Motor neuron (in vitro differentiated cells): ENCODE results near the gene UBE2E2. TPM values are rescaled to one million over a fixed set of nuclear protein-coding genes. Genes with fewer than 3 reads are reported as not detected.

ENCODE experiments used
- ATAC-seq, 8 experiments: fragments of 200-7000 bp; cut with Tn5 transposase; replicated peaks in 6 of 8; 2 replicates each; pipeline ENCODE4 v1.8.0; 2021; ENCODE audit warnings: mild to moderate bottlenecking in 8 of 8, moderate library complexity in 8 of 8
- H3K27ac ChIP-seq, 2 donors: fragments of 250-450 bp; sonication (Bioruptor Pico); 2 replicates each; pipeline ENCODE4 v1.9.0; 2021; ENCODE audit warnings: antibody characterized with exemption in 2 of 2, mild to moderate bottlenecking in 2 of 2, moderate library complexity in 1 of 2
- H3K4me1 ChIP-seq, 2 donors: fragments of 250-450 bp; sonication (Bioruptor Pico); replicated peaks in 1 of 2; 2 replicates each; pipeline ENCODE4 v1.6.1; 2021; ENCODE audit warnings: antibody characterized with exemption in 2 of 2, mild to moderate bottlenecking in 2 of 2, moderate library complexity in 1 of 2
- H3K4me3 ChIP-seq, 5 donors: fragments of 250-450 bp; sonication (Bioruptor Pico); 2 replicates each; pipeline ENCODE4 v1.9.0; 2021; ENCODE audit warnings: antibody characterized with exemption in 5 of 5, mild to moderate bottlenecking in 5 of 5, moderate library complexity in 4 of 5
- WGBS, 10 experiments: fragments of 450-650 bp; shearing (Covaris generic); methylation state at CpG; one replicate each; pipeline ENCODE4 v1.0.0; 2022; 5-methylcytosine and 5-hydroxymethylcytosine counted together
- in situ Hi-C, 9 experiments: fragments of 400-800 bp; cut with MboI; loops; one replicate each; pipeline ENCODE4 v1.15.0; 2021; ENCODE audit warnings: low sequenced_read_pairs in 9 of 9, low pct_unique_long_range_greater_than_20kb in 2 of 9; ENCODE audit not compliant: unreplicated experiment in 9 of 9
- total RNA-seq, 8 experiments: library from RNA; unstranded; fragments of 300-600 nt; gene quantifications; 2 replicates each; pipeline versions ENCODE4 v1.2.3 to v1.2.4, GENCODE V29; 2022

The UBE2E2 gene
- total RNA-seq, 8 experiments from 2014 or later = 21.8 to 56.8 (median 46.5) TPM

GRCh38 chr3:23377928-23378672 lies 175.0 kb downstream of the UBE2E2 start:
- H3K4me1 ChIP-seq = no peaks in the 10 kb centered on the region
- H3K27ac ChIP-seq = no peak overlapping the region
- no peak overlapping the region for H3K4me3 ChIP-seq
- WGBS, 10 experiments = 89 to 100% (median 100%) methylated on average over 1 of the region's 1 CpG; no CpG with 5 or more reads in 3 of the 10 experiments
- no peak for ATAC-seq
- in situ Hi-C loops = no loop called here

GRCh38 chr3:23383875-23384274 lies 180.7 kb downstream of the UBE2E2 start:
- WGBS, 10 experiments = 0 to 100% (median 75%) methylated on average over 1 to 3 of the region's 3 CpGs; no CpG with 5 or more reads in 2 of the 10 experiments
- Histone ChIP-seq H3K27ac (no peak overlapping the region), H3K4me3 (no peak overlapping the region), H3K4me1 (no peaks in the 10 kb centered on the region)
- no peak for ATAC-seq
- in situ Hi-C loops = no loop called here

GRCh38 chr3:23385327-23385726 lies 182.2 kb downstream of the UBE2E2 start:
- no peak overlapping the region for H3K4me3 ChIP-seq
- 93 to 100% (median 100%) methylated on average over 1 of the region's 1 CpG; no CpG with 5 or more reads in 6 of the 10 experiments for WGBS, 10 experiments
- no peak overlapping the region for H3K27ac ChIP-seq
- no peaks in the 10 kb centered on the region for H3K4me1 ChIP-seq
- no peak for ATAC-seq
- in situ Hi-C loops = no loop called here

- Histone ChIP-seq H3K27ac (no peak overlapping the region), H3K4me3 (no peak overlapping the region), H3K4me1 (no peaks in the 10 kb centered on the region)
- in situ Hi-C loops = no loop called here
- WGBS, 10 experiments = 34 to 76% (median 49%) methylated on average over 2 to 3 of the region's 3 CpGs
- ATAC-seq = no peak
These were observed 184.3 kb downstream of the UBE2E2 start for GRCh38 chr3:23387286-23387918.

DNA sequence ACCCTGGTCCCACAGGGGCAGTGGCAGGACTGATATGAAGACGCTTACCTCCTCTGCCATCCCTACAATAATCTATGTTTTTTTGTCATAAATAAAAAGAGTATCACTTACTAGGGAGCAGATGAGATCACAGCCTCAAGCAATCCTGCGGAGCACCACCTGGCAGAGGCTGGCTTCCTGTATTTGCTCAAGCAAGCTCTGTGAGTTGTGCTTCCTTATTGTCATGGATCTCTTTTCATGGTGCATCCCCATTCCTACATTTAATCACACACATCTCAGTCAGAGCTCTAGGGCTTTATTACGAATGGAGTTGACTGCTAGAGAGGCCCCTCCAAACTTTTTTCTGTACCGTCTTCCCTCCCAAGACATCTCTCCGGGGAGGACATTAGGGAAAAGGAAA lies 186.0 kb downstream of the UBE2E2 start:
- in situ Hi-C loops = no loop called here
- Histone ChIP-seq H3K4me3 (no peak overlapping the region), H3K4me1 (no peaks in the 10 kb centered on the region), H3K27ac (no peak overlapping the region)
- ATAC-seq = peak in 1 of 8 experiments; percentile 25
- 40 to 100% (median 80%) methylated on average over 1 to 4 of the region's 5 CpGs; no CpG with 5 or more reads in 1 of the 10 experiments for WGBS, 10 experiments

GRCh38 chr3:23389686-23390085 lies 186.6 kb downstream of the UBE2E2 start:
- Histone ChIP-seq H3K27ac (no peak overlapping the region), H3K4me1 (no peaks in the 10 kb centered on the region), H3K4me3 (no peak overlapping the region)
- no peak for ATAC-seq
- WGBS, 10 experiments = 80 to 100% (median 95%) methylated on average over 1 to 3 of the region's 3 CpGs; no CpG with 5 or more reads in 4 of the 10 experiments
- in situ Hi-C loops = no loop called here

- in situ Hi-C loops = no loop called here
- Histone ChIP-seq H3K4me1 (no peaks in the 10 kb centered on the region), H3K4me3 (no peak overlapping the region), H3K27ac (no peak overlapping the region)
- ATAC-seq = no peak
- 17 to 100% (median 90%) methylated on average over 1 to 2 of the region's 2 CpGs; no CpG with 5 or more reads in 2 of the 10 experiments for WGBS, 10 experiments
These were observed 187.3 kb downstream of the UBE2E2 start for GRCh38 chr3:23390446-23390845.

GRCh38 chr3:23390989-23391553 lies 187.9 kb downstream of the UBE2E2 start:
- no peak for ATAC-seq
- in situ Hi-C loops = no loop called here
- Histone ChIP-seq H3K4me3 (no peak overlapping the region), H3K4me1 (no peaks in the 10 kb centered on the region), H3K27ac (no peak overlapping the region)

- H3K4me3 ChIP-seq = no peak overlapping the region
- no peaks in the 10 kb centered on the region for H3K4me1 ChIP-seq
- 81 to 100% (median 90%) methylated on average over 1 to 4 of the region's 4 CpGs; no CpG with 5 or more reads in 1 of the 10 experiments for whole genome bisulfite sequencing, 10 experiments
- in situ Hi-C loops = no loop called here
- H3K27ac ChIP-seq = no peak overlapping the region
- no peak for ATAC-seq
These were observed 192.0 kb downstream of the UBE2E2 start for GRCh38 chr3:23395115-23395514.

- Histone ChIP-seq H3K4me3 (no peak overlapping the region), H3K4me1 (no peaks in the 10 kb centered on the region), H3K27ac (no peak overlapping the region)
- no peak for ATAC-seq
- in situ Hi-C loops = no loop called here
- 56 to 100% (median 100%) methylated on average over 1 to 3 of the region's 3 CpGs; no CpG with 5 or more reads in 1 of the 10 experiments for WGBS, 10 experiments
These were observed 193.6 kb downstream of the UBE2E2 start for GRCh38 chr3:23396746-23397145.

GRCh38 chr3:23399221-23399620 lies 196.1 kb downstream of the UBE2E2 start:
- H3K4me1 ChIP-seq = no peaks in the 10 kb centered on the region
- H3K27ac ChIP-seq = no peak overlapping the region
- WGBS, 10 experiments = 60 to 100% (median 94%) methylated on average over 1 of the region's 1 CpG; no CpG with 5 or more reads in 2 of the 10 experiments
- in situ Hi-C loops = no loop called here
- ATAC-seq = peak in 5 of 8 experiments; percentile 48 to 74 (median 57)
- no peak overlapping the region for H3K4me3 ChIP-seq

- H3K27ac ChIP-seq = no peak overlapping the region
- ATAC-seq = no peak
- in situ Hi-C loops = no loop called here
- H3K4me1 ChIP-seq = peaks cover 0 to 4% of the 10 kb centered on the region in 2 donors
- H3K4me3 ChIP-seq = no peak overlapping the region
- WGBS, 10 experiments = 60 to 100% (median 93%) methylated on average over 1 to 2 of the region's 2 CpGs; no CpG with 5 or more reads in 2 of the 10 experiments
These were observed 199.8 kb downstream of the UBE2E2 start for GRCh38 chr3:23402728-23403492.

- H3K4me1 ChIP-seq = peaks cover 0 to 4% of the 10 kb centered on the region in 2 donors
- in situ Hi-C loops = no loop called here
- no peak overlapping the region for H3K4me3 ChIP-seq
- no peak for ATAC-seq
- H3K27ac ChIP-seq = no peak overlapping the region
These were observed 201.1 kb downstream of the UBE2E2 start for GRCh38 chr3:23404246-23404645.
